ENCODE measurements around the gene ADAMTSL1. TPM values are rescaled to one million over a fixed set of nuclear protein-coding genes. Genes with fewer than 3 reads are reported as not detected.

The ADAMTSL1 gene
- total RNA-seq, 1 experiment from 2014 or later = not detected

GRCh38 chr9:18826248-18826647, 352.3 kb downstream of the ADAMTSL1 start:
- H3K27me3 ChIP-seq (ENCODE audit: insufficient read depth, low read length) = peaks cover 13% of the 10 kb centered on the region; the same call in 1 of the 2 replicates
- H3K9me3 ChIP-seq (ENCODE audit: control insufficient read depth in 1 of 2, insufficient read depth in 1 of 2, low read depth in 1 of 2, low read length in 2 of 2) = no peaks in the 10 kb centered on the region
- ATAC-seq (no peak), DNase-seq (ENCODE audit: low read depth, low spot score) (no peak)
- H4K20me1 ChIP-seq (ENCODE audit: insufficient read depth) = no peaks in the 10 kb centered on the region
- CTCF ChIA-PET = interaction anchor here (1.1 kb wide), 1 partner anchor 639 kb away, joined by 3 read pairs; no protein-coding TSS in a partner anchor
- H3K4me1 ChIP-seq (ENCODE audit: control insufficient read depth in 1 of 2, insufficient read depth in 2 of 2, low read length in 2 of 2) = peaks cover 5 to 9% of the 10 kb centered on the region in 2 experiments; a peak in 3 of 4 replicates
- no peak overlapping the region for H3K9ac ChIP-seq (ENCODE audit: low read length)
- no peak overlapping the region for H3K4me3 ChIP-seq (replicated peaks in 1 of 2; ENCODE audit: low read depth in 1 of 2, low read length in 2 of 2)
- H3K9me2 ChIP-seq (ENCODE audit: insufficient read depth) = no peaks in the 10 kb centered on the region
- no peak overlapping the region for H3K4me2 ChIP-seq (ENCODE audit: low read length)
- H2AFZ ChIP-seq (ENCODE audit: low read depth, low read length, poor library complexity, severe bottlenecking) = no peak overlapping the region
- intact Hi-C loops (cut with micrococcal nuclease) = loop anchor here (10.0 kb wide), 1 partner anchor 1301 kb away; no protein-coding TSS in a partner anchor
- TF ChIP-seq MAX (IDR thresholded peaks at IDR 0.05) (no peak), ELF1 (IDR thresholded peaks at IDR 0.05; ENCODE audit: borderline replicate concordance, low read depth) (no peak), TCF7L2 (IDR thresholded peaks at IDR 0.05; ENCODE audit: borderline replicate concordance, extremely low read depth, insufficient read depth, insufficient read length) (no peak), ATF3 (IDR thresholded peaks at IDR 0.05) (no peak), EZH2phosphoT487 (IDR thresholded peaks at IDR 0.05; ENCODE audit: borderline replicate concordance) (no peak)
- H3K36me3 ChIP-seq (ENCODE audit: control insufficient read depth in 1 of 2, insufficient read depth in 2 of 2, low read length in 2 of 2) = no peaks in the 10 kb centered on the region
- BruUV-seq (replicated peaks) = no TSS peak
- H3K79me2 ChIP-seq (ENCODE audit: insufficient read depth, low read length) = no peaks in the 10 kb centered on the region
- POLR2A ChIA-PET = no interaction called here
- H3K27ac ChIP-seq (ENCODE audit: low read depth, low read length) = no peak overlapping the region
- RAD21 ChIA-PET (ENCODE audit: low non-redundant PET in 1 of 2, low total read pairs in 2 of 2, uncharacterized antibody in 2 of 2, unreplicated experiment in 2 of 2) = interaction anchor here in 1 of 2 experiments (0.6 kb wide), 1 partner anchor 19 kb away, joined by 3 read pairs; no protein-coding TSS in a partner anchor

- no peak for DNase-seq (ENCODE audit: low read depth, low spot score)
- POLR2A ChIA-PET = no interaction called here
- ATAC-seq = no peak
- CTCF ChIA-PET = no interaction called here
- H3K9me3 ChIP-seq (ENCODE audit: control insufficient read depth in 1 of 2, insufficient read depth in 1 of 2, low read depth in 1 of 2, low read length in 2 of 2) = no peaks in the 10 kb centered on the region
- H3K36me3 ChIP-seq (ENCODE audit: control insufficient read depth in 1 of 2, insufficient read depth in 2 of 2, low read length in 2 of 2) = no peaks in the 10 kb centered on the region
- intact Hi-C loops (cut with micrococcal nuclease) = loop anchor here (10.0 kb wide), 1 partner anchor 1304 kb away; no protein-coding TSS in a partner anchor
- no peak overlapping the region for H3K4me3 ChIP-seq (replicated peaks in 1 of 2; ENCODE audit: low read depth in 1 of 2, low read length in 2 of 2)
- TF ChIP-seq SRF (IDR thresholded peaks at IDR 0.05; ENCODE audit: low read depth) (no peak), CTCF (IDR thresholded peaks at IDR 0.05 in 2 of 3, conservative IDR thresholded peaks at IDR 0.05 in 1 of 3; ENCODE audit: borderline replicate concordance in 1 of 3, insufficient read depth in 1 of 3, low read depth in 2 of 3, low read length in 2 of 3) (no peak), EZH2phosphoT487 (IDR thresholded peaks at IDR 0.05; ENCODE audit: borderline replicate concordance) (no peak), ELF1 (IDR thresholded peaks at IDR 0.05; ENCODE audit: borderline replicate concordance, low read depth) (no peak), POLR2A (IDR thresholded peaks at IDR 0.05; ENCODE audit: borderline replicate concordance, extremely low read depth, insufficient read depth, insufficient read length) (no peak), ZBTB33 (IDR thresholded peaks at IDR 0.05; ENCODE audit: extremely low read depth, insufficient replicate concordance, low read length) (no peak), MAX (IDR thresholded peaks at IDR 0.05) (no peak), ZFX (IDR thresholded peaks at IDR 0.05) (no peak), SP1 (IDR thresholded peaks at IDR 0.05; ENCODE audit: low read depth) (no peak)
- no peak overlapping the region for H3K4me2 ChIP-seq (ENCODE audit: low read length)
- no peak overlapping the region for H3K27ac ChIP-seq (ENCODE audit: low read depth, low read length)
- no peaks in the 10 kb centered on the region for H3K9me2 ChIP-seq (ENCODE audit: insufficient read depth)
- BruUV-seq (replicated peaks) = no TSS peak
- no peak overlapping the region for H2AFZ ChIP-seq (ENCODE audit: low read depth, low read length, poor library complexity, severe bottlenecking)
- no peak overlapping the region for H3K9ac ChIP-seq (ENCODE audit: low read length)
- peaks cover 13% of the 10 kb centered on the region; the same call in 1 of the 2 replicates for H3K27me3 ChIP-seq (ENCODE audit: insufficient read depth, low read length)
- H3K4me1 ChIP-seq (ENCODE audit: control insufficient read depth in 1 of 2, insufficient read depth in 2 of 2, low read length in 2 of 2) = no peaks in the 10 kb centered on the region
- RAD21 ChIA-PET (ENCODE audit: low non-redundant PET in 1 of 2, low total read pairs in 2 of 2, uncharacterized antibody in 2 of 2, unreplicated experiment in 2 of 2) = no interaction called here
- no peaks in the 10 kb centered on the region for H3K79me2 ChIP-seq (ENCODE audit: insufficient read depth, low read length)
- H4K20me1 ChIP-seq (ENCODE audit: insufficient read depth) = no peaks in the 10 kb centered on the region
Measured at GRCh38 chr9:18829066-18829465, 355.1 kb downstream of the ADAMTSL1 start.
